SIG-M5 (cell line): ENCODE data around the gene PHETA2.
A peak's percentile ranks its signal among the peaks of the same experiment; 100 is the strongest.
"Not testable (repeated sequence)": the region's sequence is repeated elsewhere in the genome, so short reads cannot be mapped to it uniquely, and the experiment has no call there.

ENCODE experiments used
- DNase-seq: peaks from one replicate; lab custom pipeline; 2025; lab: John Stamatoyannopoulos, UW

Gene PHETA2

DNA sequence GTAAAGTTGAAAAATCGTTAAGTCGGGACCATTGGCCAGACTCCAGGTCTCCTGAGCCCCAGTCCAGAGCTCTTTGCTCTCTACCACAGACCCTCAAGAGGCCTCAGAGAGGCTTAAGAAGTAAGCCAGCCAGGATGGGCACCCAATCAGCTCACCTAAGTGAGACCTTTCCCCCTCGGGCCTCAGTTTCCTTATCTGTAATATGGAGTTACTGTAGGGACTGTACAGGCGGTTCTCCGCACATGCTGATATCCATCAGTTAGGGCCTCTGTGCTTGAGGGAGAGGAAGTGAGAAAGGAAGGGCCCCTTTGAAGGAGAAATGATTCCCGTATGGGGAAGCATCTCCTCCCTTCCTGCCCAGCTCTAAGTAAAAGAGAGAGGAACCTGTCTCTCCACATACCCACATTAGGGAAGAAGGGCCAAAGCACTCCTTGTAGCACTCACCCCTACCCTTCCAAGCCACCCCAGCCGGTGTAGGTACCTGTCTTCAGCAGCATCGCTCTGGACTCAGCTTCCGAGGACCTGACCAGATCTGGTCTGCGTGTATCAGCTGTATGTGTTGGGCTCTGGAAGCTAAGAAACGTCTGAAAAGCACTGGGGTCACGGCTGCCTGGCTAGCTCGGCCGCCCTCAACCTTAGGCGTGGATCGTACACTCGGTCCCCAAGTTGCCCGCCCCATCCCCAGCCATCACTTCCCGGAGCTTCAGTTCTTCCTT, 4.1 kb upstream of the PHETA2 start:
- peak; percentile 34 for DNase-seq

DNA sequence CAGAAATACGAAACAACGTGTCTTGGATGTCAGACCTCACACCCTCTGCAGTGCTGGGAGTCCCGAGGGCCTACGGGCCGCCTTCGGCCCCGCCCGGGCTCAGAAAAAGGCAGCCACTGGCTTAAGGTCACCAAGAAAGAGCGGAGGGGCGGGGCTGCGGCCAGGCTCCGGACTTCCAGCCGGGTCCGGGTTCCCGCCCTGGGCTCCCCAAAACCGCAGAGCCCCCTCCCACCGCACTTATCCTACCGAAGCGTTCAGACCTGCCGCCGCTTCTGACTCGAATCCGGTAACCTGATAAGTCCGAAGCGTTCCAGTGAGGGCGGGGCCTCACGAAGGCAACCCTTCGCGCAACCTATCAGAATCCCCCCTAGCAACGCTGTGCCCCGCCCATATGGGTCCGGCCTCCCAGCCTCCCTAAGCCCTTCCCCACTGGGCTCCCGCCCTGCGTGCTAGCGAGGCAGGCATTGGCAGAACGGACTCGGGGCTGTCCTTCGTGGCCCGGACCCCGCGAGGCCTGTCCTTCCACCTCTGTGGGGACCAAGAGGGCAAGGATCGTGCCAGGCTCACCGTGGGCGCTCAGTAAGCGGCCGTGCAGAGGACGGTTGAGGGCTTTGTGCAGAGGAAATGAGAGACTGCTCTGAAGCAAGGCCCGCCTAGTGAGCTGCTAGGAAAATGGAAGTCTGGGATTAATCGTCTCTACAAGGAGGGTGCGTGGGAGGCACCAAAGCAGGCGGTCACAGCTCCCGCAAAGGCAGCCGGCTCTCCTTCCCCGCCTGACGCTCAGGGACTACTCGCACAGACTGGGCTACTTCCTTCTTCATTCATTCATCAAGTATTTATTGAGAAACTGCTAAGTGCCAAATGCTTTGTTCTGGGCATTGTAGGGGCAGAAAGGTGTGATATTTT, 3.3 kb upstream of the PHETA2 start, which contains the start of gene NAGA:
Gene NAGA (minus strand): TSS at position 296 of the 906 bp plus-strand sequence. CDS start 515 bp downstream, outside the sequence.
- DNase-seq, result peak; percentile 91

DNA sequence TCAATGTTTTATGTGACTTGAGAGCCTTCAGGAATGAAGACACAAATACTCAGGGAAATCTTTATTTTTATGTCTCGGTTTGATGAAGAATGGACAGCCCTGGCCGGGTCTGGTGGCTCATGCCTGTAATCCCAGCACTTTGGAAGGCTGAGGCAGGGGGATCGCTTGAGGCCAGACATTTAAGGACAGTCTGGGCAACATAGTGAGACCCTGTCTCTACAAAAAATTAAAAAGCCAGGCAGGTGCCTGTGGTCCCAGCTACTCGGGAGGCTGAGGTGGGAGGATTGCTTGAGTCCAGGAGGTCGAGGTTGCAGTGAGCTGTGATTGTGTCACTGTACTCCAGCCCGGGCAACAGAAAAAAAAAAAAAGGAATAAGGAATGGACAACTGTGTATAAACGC, 2.5 kb upstream of the PHETA2 start:
- not testable (repeated sequence) for DNase-seq

DNA sequence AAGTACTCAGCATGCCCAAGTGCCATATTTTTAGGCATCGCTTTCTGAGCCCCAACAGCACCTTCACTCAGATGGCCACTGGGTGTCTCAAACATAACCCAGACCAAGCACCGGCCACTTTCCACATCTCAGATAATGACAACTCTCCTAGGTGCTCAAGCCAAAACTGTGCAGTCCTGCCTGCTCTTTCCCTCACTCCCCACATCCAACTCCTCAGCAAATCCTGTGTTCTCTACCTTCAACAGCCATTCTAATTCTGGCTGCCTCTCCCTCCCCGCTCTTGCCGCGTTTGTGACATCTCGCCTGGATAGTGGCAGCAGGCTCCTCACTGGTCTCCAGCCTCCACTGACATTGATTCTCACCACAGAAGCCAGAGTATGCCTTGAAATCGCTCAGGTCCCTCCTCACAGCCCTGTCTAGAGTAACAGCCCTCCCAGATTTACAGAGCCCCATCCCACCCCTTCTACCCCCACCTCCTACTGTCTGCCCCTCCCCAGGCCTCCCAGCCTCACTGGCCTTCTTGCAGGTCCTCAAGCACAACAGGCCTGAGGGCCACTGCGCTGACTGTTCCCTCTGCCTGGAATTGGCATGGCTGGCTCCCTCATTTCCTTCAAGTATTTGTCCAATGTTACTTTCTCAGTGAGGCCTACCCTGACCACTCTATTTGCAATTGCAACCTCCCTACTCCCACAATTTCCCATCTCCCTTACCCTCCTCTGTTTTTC, 1.3 kb upstream of the PHETA2 start:
- no peak for DNase-seq

DNA sequence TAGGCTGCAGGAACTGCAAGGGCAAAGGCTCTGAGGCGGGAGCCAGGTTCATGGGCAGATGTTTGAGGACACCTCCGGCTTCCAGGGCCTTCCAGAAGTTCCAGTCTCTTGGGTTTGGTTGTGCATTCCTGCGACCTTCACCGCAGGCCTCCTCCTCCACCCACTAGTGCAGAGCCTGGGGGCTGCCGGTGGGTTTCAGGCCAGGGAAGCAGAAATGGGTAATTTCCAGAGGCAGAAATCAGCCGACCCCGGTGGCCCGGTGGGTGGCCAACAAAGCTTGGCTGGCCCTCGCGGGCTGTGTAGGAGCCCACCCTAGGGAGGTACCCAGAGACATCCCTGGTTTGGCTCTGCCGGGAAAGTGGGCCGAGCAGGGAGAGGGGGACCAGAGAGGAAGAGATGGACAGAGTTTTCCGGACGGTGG, 417 bp upstream of the PHETA2 start:
- no peak for DNase-seq

DNA sequence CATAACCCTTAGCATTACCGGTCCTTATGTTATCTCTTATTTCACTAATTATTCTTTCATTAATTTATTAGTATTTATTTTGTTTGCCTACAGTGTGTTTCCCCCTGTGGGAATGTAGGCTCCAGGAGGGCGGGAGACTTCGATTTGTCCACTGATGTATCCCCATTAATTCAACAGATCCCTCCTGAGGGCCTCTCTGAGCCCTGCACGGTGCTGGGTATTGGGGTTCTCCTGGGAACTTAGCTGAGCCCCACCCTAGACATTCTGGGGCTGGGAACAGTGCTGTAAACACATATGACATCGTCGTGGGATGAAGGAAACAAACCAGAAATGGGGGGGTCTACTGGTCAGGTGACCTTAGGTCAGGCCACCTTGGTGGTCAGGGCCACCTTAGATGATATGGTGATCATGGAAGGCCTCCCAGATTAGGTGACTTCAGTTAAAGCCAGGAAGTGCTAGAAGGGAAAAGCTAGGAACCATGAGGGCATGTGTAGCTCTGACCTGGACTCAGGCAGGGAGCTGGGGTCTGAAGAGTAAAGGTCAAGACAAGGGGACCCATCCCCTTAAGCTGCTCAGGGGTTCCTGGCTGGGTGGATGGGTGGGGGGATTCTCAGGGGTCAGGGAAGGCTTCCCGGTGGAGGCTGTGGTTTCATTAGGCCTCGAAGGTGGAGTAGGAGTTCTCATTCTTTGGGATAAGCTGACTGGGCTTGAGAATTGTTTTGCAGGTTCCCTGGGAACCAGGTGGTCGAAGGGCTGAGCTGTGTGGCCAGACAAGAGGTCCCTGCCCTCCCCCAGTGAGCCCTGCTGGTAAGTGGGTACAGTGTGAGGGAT, 1.0 kb downstream of the PHETA2 start:
- DNase-seq, result no peak

DNA sequence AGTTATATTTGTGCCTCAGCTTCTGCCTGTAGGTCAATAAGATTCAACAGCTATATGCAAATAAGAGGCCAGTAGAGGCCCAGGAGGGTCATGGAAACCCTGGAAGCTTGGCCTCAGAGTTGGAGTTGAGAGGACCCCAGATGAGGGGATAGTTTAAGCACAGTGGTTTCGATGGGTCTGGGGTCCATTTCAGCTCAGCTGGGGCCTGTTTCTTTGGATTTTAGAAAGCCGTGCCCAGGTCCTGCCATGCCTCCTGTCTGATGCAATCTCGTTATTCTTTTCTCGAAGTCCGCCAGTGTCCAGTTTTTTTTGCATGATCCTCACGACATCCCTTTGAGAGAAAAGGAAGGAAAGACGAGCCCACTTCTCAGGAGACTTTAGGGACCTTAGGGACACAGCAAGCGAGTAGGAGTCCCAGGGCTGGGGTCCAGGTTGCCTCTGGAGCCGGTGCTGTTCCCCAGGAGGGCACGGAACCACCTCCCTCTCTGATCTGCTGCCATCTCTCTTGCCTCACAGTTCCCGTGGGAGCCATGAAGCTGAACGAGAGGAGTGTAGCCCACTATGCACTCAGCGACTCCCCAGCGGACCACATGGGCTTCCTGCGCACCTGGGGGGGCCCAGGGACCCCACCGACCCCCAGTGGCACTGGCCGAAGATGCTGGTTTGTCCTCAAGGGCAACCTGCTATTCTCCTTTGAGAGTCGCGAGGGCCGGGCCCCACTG, 2.9 kb downstream of the PHETA2 start:
- no peak for DNase-seq

DNA sequence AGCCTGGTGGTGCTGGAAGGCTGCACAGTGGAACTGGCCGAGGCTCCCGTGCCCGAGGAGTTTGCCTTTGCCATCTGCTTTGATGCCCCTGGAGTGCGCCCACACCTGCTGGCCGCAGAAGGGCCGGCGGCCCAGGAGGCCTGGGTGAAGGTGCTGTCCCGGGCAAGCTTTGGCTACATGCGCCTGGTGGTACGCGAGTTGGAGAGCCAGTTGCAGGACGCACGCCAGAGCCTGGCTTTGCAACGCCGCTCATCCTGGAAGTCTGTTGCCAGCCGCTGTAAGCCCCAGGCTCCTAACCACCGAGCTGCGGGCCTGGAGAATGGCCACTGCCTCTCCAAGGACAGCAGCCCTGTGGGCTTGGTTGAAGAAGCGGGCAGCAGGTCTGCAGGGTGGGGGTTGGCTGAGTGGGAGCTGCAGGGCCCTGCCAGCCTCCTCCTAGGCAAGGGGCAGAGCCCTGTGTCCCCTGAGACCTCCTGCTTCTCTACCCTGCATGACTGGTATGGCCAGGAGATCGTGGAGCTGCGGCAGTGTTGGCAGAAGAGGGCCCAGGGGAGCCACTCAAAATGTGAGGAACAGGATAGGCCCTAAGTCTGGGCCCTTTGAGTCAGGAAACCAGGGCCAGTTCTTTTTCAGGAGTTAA, 3.6 kb downstream of the PHETA2 start:
- DNase-seq, result no peak

DNA sequence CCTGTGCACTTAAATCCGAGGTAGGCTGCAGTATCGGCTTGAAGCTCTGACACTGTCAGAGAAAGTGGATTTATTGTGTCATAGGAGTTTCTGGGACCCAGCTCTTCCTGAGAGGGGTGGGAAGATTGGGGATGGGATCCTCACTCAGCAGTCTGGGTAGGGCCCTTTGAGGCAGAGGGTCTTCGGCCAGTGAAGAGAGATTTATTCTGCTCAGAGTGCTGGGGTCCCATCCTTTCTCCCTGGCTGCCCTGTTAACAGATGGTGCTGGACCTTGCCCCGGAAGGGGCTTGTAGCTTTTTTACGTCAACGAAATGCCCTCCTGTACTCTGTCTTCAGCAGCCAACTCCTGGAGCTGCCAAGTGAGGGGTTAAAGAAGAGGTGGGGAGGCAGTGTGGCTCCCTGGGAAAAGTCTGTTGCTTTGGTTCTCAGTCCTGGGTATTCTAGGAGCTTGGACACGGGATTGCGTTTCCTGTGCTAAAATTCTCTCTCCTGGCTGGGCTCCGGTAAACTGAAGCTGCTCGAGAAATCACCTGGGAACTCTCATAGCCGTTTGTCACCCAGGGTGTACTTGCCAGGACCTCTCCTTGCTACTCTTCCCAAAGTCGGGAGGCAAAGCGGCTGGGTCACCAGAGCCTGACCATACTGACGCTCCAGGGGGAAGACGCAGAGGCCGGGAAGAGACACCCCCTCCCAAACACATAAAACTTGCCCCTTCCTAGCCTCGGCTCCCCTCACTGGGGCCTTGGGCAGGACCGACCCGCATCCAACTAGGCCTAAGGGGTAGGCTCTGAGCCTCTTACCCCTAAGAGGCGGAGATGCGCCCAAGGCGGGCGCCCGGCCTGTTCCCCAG, 4.6 kb downstream of the PHETA2 start:
- DNase-seq, result no peak

DNA sequence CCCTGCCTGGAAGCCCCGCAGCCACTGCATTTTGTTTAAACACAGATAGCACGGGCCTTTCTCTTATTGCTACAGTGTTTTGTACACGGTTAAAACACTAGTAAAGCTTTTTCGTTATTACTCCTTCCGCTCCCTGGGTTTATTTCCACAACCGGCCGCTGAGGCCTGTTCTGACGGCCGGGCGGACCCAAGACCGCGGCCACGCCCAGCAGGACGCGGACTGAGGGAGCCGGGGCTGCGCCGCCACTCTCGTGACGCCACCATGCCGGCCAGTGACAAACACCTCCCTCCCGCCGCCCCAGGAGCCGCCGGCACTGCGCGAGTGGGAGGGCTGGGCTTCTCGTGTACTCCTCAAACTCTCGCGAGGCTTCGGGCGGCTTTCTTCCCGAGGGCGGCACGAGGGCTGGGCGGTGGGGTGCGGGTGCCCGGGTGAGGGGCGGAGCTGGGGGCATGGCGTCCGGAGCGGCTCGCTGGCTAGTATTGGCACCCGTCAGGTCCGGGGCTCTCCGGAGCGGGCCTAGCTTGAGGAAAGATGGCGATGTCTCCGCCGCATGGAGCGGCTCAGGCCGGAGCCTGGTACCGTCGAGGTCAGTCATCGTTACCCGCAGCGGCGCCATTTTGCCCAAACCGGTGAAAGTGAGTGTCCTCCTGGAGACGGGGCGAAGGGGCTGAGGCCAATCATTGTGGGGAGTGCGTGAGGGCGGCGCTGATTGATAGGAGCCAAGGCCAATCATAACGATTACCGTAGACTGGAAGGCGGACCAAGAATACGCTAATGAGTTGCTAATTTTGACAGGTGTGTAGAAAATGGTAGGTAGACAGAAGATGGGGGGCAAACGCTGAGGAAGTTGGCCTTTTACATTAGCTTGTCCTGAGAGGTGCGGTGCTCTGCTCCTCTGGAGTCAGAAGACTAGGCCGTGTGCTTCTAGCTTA, 5.5 kb downstream of the PHETA2 start, which contains the start of gene SMDT1:
Gene SMDT1 (plus strand): TSS at position 382 of the 933 bp plus-strand sequence. CDS start 69 bp downstream, at position 451.
- DNase-seq, result peak; percentile 87

DNA sequence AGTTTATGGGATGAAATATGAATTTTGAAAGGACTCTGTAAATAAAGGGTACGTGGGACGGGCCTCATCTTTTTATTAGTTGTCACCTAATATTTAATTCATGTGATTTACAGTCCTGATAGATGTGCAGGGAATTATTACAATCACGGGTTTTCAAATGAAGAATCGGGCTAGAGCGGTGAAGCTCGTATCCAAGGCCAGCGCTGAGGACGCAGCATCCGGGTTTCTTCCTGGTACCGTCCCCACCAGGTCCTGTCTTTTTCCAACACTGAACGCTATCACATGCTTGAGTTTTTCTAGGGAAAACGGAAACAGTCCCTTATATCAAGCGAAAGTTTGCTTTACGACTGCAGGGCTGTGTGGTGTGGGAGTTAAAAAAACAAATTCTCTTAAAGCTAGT, 6.2 kb downstream of the PHETA2 start:
- no peak for DNase-seq

DNA sequence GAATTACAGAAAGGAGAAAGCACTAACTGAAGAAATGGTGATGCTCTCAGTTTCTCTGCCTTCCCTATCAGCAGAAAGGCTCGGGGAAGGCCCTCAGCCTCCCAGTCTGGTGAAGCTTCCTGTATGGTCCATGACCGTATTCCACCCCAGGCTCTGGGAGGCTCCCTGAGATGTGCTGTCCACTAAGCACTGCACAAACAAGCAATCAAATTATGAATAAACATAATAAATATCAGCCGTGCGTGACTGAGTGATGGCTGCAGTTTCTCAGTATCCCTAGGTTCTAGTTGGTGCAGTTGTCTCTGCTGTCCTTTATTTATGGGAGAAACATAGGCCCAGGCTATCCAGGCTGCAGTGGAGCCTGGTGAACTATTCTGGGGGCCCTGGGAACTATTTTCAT, 9.1 kb downstream of the PHETA2 start:
- no peak for DNase-seq

DNA sequence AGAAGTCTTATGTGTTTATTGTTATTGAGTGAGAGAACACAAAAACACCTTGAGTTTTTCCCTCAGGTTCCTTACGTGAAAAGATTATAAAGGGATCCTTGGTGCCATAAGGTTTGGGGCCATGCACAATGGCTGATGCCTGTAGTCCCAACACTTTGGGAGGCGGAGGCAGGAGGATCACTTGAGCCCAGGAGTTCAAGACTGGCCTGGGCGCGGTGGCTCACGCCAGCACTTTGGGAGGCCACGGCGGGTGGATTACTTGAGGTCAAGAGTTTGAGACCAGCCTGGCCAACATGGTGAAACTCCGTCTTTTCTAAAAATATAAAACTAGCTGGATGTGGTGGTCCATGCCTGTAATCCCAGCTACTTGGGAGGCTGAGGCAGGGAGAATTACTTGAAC, 10.8 kb downstream of the PHETA2 start:
- no peak for DNase-seq

DNA sequence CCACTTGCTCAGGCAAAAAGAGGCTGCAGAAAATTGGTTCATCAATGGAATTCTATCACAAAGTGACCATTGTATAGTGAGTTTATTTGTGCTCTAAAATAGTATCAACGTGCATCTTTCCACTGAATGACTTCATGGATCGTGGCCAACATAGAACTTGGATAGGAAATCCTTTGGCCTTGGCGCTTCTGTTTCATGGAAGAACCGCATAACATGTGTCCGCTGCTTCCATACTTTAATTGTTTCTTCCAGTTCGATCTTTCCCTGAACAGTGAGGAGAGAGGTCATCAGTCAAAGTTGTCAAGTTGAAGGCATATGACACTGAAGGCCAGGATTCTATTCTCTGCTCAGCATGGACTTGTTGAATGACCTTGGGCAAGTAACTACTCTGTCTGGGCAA, 12.0 kb downstream of the PHETA2 start:
- no peak for DNase-seq

DNA sequence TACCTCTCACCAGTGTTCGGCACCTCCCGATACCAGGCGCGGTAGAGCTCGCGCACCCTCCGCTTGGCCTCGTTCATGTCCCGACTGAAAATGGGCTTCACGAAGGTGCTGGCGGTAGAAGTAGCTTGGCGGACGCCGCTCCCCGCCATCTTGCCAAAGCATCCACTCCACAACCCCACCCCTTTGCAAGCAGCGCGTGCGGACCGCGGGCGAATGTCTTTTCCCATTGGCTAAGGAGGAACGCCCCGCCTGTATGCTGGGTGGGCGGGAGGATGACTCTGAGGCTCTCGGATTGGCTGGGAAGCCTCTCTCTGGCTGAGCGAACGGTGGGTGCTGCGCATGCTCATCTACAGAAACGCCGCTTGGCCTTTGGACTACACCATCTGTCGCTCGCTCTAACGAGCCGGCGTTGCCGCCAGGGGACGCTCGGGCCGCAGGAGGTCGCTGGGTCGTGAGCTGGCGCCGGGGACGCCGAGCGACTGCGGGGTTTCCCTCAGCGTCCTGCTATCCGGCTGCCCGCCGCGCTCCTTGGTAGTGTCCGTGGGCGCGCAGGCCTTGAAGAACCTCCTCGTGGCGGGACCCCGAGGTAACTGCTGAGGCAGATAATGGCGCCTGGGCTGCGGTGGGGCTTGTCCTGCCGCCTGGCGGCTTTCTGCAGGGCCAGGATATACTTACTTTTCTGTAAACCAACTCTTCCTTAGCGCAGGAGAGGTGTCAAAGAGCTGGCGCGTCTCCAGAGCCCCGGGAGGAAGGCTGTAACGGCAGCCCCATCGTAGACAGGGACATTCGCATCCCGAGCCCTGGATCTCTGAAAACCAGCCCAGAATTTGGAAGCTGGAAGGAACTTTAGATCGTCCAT, 16.8 kb downstream of the PHETA2 start, which contains the start of gene NDUFA6:
Gene NDUFA6 (minus strand): TSS at position 177 of the 859 bp plus-strand sequence. CDS start 28 bp downstream, at position 149.
- DNase-seq, result peak; percentile 91

DNA sequence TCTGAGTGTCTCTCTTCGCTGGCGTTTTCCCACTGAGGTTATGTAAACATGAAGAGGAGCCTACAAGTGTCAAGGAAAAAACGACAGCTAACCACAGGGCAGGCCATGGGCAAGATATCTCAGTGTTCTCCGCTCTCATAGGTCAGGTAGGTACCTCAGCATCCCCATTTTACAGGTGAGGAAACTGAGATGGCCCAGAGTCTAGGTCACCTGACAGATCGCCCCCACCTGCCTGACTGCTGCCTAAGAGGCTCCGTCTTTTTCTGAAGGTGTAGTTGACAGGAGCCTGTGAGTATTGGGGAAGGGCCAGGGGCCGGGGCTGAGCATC, 17.4 kb downstream of the PHETA2 start:
- no peak for DNase-seq

DNA sequence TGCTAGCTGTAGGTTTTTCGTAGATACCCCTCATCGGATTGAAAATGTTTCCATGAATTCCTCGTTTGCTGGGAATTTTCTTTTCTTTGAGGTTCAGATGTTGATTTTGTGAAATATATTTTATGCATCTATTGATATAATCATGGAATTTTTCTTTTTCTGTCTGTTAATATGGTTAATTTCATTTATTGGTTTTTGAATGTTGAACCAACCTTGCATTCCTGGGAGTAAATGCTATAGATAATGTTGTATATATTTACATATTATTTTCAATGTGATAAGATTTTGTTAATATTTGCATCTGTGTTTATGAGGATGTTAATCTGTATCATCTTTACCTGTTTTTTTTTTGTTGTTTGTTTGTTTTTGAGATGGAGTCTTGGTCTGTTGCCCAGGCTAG, 27.2 kb downstream of the PHETA2 start:
- no peak for DNase-seq
